Measurements from ENCODE around the gene POLR3GL. TPM values are rescaled to one million over a fixed set of nuclear protein-coding genes. Genes with fewer than 3 reads are reported as not detected.
"Not testable (repeated sequence)": the region's sequence is repeated elsewhere in the genome, so short reads cannot be mapped to it uniquely, and the experiment has no call there.

Gene POLR3GL
- total and polyA plus RNA-seq, 7 experiments from 2014 or later = 20.7 to 113 (median 33.9) TPM

- Mint-ChIP-seq H3K36me3 (peaks cover 0 to 11% (median 8%) of the 10 kb centered on the region in 5 donors), H3K27ac (peak overlapping the region in 4 of 9 donors; percentile 56 to 95 (median 94)), H3K9me3 (no peaks in the 10 kb centered on the region), H3K4me3 (peak overlapping the region in 8 of 10 donors; percentile 8 to 86 (median 73)), H3K4me1 (peaks cover 19 to 34% (median 29%) of the 10 kb centered on the region in 7 donors), H3K27me3 (no peaks in the 10 kb centered on the region)
- DNase-seq = no peak
- intact Hi-C loops (cut with micrococcal nuclease) = loop anchor here (1.0 to 2.0 kb wide), 12 partner anchors 10 to 109 kb away; partner anchors contain the start of genes PEX11B (in 2 of the 2), PIAS3 (in 2 of the 2), ANKRD34A (in 1 of the 2) and LIX1L (in 1 of the 2)
- ChIA-PET CTCF (interaction anchor here (0.6 to 3.4 kb wide), 12 partner anchors 9 to 86 kb away, joined by 3 to 29 read pairs (median 4); partner anchors contain the start of genes ANKRD34A, LIX1L, PEX11B and POLR3GL), POLR2A (interaction anchor here (0.7 to 3.7 kb wide), 39 partner anchors 8 to 1677 kb away, joined by 3 to 137 read pairs (median 6); partner anchors contain the start of genes ANKRD34A, ANKRD35, LIX1L and NUDT17)
- no peak for ATAC-seq
- Histone ChIP-seq H3K9me3 (ENCODE audit: control insufficient read depth in 2 of 3, low read length in 3 of 3) (no peaks in the 10 kb centered on the region), H3K36me3 (ENCODE audit: control insufficient read depth in 2 of 3, insufficient read depth in 3 of 3, low read length in 3 of 3) (peaks cover 3 to 6% (median 5%) of the 10 kb centered on the region in 3 experiments), H3K4me1 (ENCODE audit: control insufficient read depth in 2 of 2, insufficient read depth in 2 of 2, low read length in 2 of 2) (peaks cover 28 to 34% of the 10 kb centered on the region in 2 donors), H3K27me3 (ENCODE audit: control insufficient read depth in 2 of 2, insufficient read depth in 2 of 2, low read length in 2 of 2) (no peaks in the 10 kb centered on the region), H3K27ac (ENCODE audit: low read depth, low read length) (peak overlapping the region; percentile 100), H3K4me3 (ENCODE audit: low read length) (peak overlapping the region; percentile 98)
Observed at GRCh38 chr1:145927916-145928643, 36.4 kb upstream of the POLR3GL start.

- peaks cover 16 to 24% of the 10 kb centered on the region in 2 donors for H3K4me1 ChIP-seq (ENCODE audit: control insufficient read depth in 2 of 2, insufficient read depth in 2 of 2, low read length in 2 of 2)
- H3K36me3 ChIP-seq (ENCODE audit: control insufficient read depth in 2 of 3, insufficient read depth in 3 of 3, low read length in 3 of 3) = peaks cover 5 to 24% (median 9%) of the 10 kb centered on the region in 3 experiments
- not testable (repeated sequence) for H3K27me3 ChIP-seq (ENCODE audit: control insufficient read depth in 2 of 2, insufficient read depth in 2 of 2, low read length in 2 of 2); H3K9me3 ChIP-seq (ENCODE audit: control insufficient read depth in 2 of 3, low read length in 3 of 3); H3K9me3 Mint-ChIP-seq; H3K27me3 Mint-ChIP-seq; ATAC-seq
- peak overlapping the region; percentile 70 for H3K27ac ChIP-seq (ENCODE audit: low read depth, low read length)
- Mint-ChIP-seq H3K4me3 (peak overlapping the region; percentile 46 to 79 (median 66)), H3K36me3 (peaks cover 0 to 32% (median 13%) of the 10 kb centered on the region in 5 donors), H3K4me1 (peaks cover 23 to 40% (median 29%) of the 10 kb centered on the region in 7 donors), H3K27ac (peak overlapping the region; percentile 83 to 96 (median 93))
- ChIA-PET CTCF (interaction anchor here (1.0 to 2.9 kb wide), 2 partner anchors 22 to 26 kb away, joined by 3 to 8 read pairs; partner anchors contain the start of gene LIX1L), POLR2A (interaction anchor here (1.0 to 4.7 kb wide), 10 partner anchors 9 to 63 kb away, joined by 3 to 24 read pairs (median 6); partner anchors contain the start of genes ANKRD34A, LIX1L, POLR3GL and TXNIP)
- intact Hi-C loops (cut with micrococcal nuclease) = loop anchor here in 1 of 2 donors (1.0 kb wide), 2 partner anchors 25 to 30 kb away; no protein-coding TSS in a partner anchor
- DNase-seq = peak in 8 of 9 donors; percentile 20 to 44 (median 41)
- H3K4me3 ChIP-seq (ENCODE audit: low read length) = peak overlapping the region; percentile 30
Observed at GRCh38 chr1:145932522-145933009, 31.9 kb upstream of the POLR3GL start.

- no peak overlapping the region for H3K27ac ChIP-seq (ENCODE audit: low read depth, low read length)
- no peak overlapping the region for H3K4me3 ChIP-seq (ENCODE audit: low read length)
- H3K4me1 ChIP-seq (ENCODE audit: control insufficient read depth in 2 of 2, insufficient read depth in 2 of 2, low read length in 2 of 2) = peaks cover 6 to 16% of the 10 kb centered on the region in 2 donors
- no peaks in the 10 kb centered on the region for H3K9me3 ChIP-seq (ENCODE audit: control insufficient read depth in 2 of 3, low read length in 3 of 3)
- peaks cover 5 to 32% (median 9%) of the 10 kb centered on the region in 3 experiments for H3K36me3 ChIP-seq (ENCODE audit: control insufficient read depth in 2 of 3, insufficient read depth in 3 of 3, low read length in 3 of 3)
- CTCF ChIA-PET = no interaction called here
- no peaks in the 10 kb centered on the region for H3K9me3 Mint-ChIP-seq
- no peak overlapping the region for H3K4me3 Mint-ChIP-seq
- intact Hi-C loops (cut with micrococcal nuclease) = no loop called here
- DNase-seq (no peak), ATAC-seq (no peak)
- no peaks in the 10 kb centered on the region for H3K27me3 ChIP-seq (ENCODE audit: control insufficient read depth in 2 of 2, insufficient read depth in 2 of 2, low read length in 2 of 2)
- POLR2A ChIA-PET = interaction anchor here (1.5 to 4.3 kb wide), 4 partner anchors 8 to 59 kb away, joined by 5 to 26 read pairs (median 10); partner anchors contain the start of genes ANKRD34A, LIX1L, POLR3GL and RBM8A
- peak overlapping the region in 6 of 9 donors; percentile 1 to 73 (median 20) for H3K27ac Mint-ChIP-seq
- no peaks in the 10 kb centered on the region for H3K27me3 Mint-ChIP-seq
- H3K4me1 Mint-ChIP-seq = peaks cover 19 to 31% (median 24%) of the 10 kb centered on the region in 7 donors
- peaks cover 0 to 31% (median 13%) of the 10 kb centered on the region in 5 donors for H3K36me3 Mint-ChIP-seq
Observed at GRCh38 chr1:145935708-145936107, 28.8 kb upstream of the POLR3GL start.

GRCh38 chr1:145936247-145936646, 28.2 kb upstream of the POLR3GL start:
- Mint-ChIP-seq H3K4me3 (no peak overlapping the region), H3K27ac (peak overlapping the region in 5 of 9 donors; percentile 2 to 62 (median 54)), H3K36me3 (peaks cover 0 to 31% (median 13%) of the 10 kb centered on the region in 5 donors), H3K27me3 (no peaks in the 10 kb centered on the region), H3K9me3 (no peaks in the 10 kb centered on the region), H3K4me1 (peaks cover 14 to 27% (median 24%) of the 10 kb centered on the region in 7 donors)
- peaks cover 6 to 16% of the 10 kb centered on the region in 2 donors for H3K4me1 ChIP-seq (ENCODE audit: control insufficient read depth in 2 of 2, insufficient read depth in 2 of 2, low read length in 2 of 2)
- H3K4me3 ChIP-seq (ENCODE audit: low read length) = no peak overlapping the region
- ATAC-seq = no peak
- ChIA-PET POLR2A (interaction anchor here (1.5 to 4.3 kb wide), 3 partner anchors 8 to 28 kb away, joined by 5 to 26 read pairs (median 14); partner anchors contain the start of genes ANKRD34A, LIX1L, POLR3GL and RBM8A), CTCF (no interaction called here)
- no peak overlapping the region for H3K27ac ChIP-seq (ENCODE audit: low read depth, low read length)
- H3K27me3 ChIP-seq (ENCODE audit: control insufficient read depth in 2 of 2, insufficient read depth in 2 of 2, low read length in 2 of 2) = no peaks in the 10 kb centered on the region
- intact Hi-C loops (cut with micrococcal nuclease) = no loop called here
- H3K36me3 ChIP-seq (ENCODE audit: control insufficient read depth in 2 of 3, insufficient read depth in 3 of 3, low read length in 3 of 3) = peaks cover 5 to 37% (median 9%) of the 10 kb centered on the region in 3 experiments
- H3K9me3 ChIP-seq (ENCODE audit: control insufficient read depth in 2 of 3, low read length in 3 of 3) = no peaks in the 10 kb centered on the region
- DNase-seq = no peak

- no peak for ATAC-seq
- no peaks in the 10 kb centered on the region for H3K9me3 Mint-ChIP-seq
- H3K36me3 Mint-ChIP-seq = peaks cover 5 to 38% (median 12%) of the 10 kb centered on the region in 5 donors
- intact Hi-C loops (cut with micrococcal nuclease) = no loop called here
- peak overlapping the region in 3 of 9 donors; percentile 6 to 62 (median 56) for H3K27ac Mint-ChIP-seq
- Histone ChIP-seq H3K27me3 (ENCODE audit: control insufficient read depth in 2 of 2, insufficient read depth in 2 of 2, low read length in 2 of 2) (no peaks in the 10 kb centered on the region), H3K36me3 (ENCODE audit: control insufficient read depth in 2 of 3, insufficient read depth in 3 of 3, low read length in 3 of 3) (peaks cover 6 to 49% (median 9%) of the 10 kb centered on the region in 3 experiments), H3K9me3 (ENCODE audit: control insufficient read depth in 2 of 3, low read length in 3 of 3) (no peaks in the 10 kb centered on the region), H3K4me3 (ENCODE audit: low read length) (no peak overlapping the region), H3K4me1 (ENCODE audit: control insufficient read depth in 2 of 2, insufficient read depth in 2 of 2, low read length in 2 of 2) (peaks cover 0 to 8% of the 10 kb centered on the region in 2 donors), H3K27ac (ENCODE audit: low read depth, low read length) (no peak overlapping the region)
- H3K4me3 Mint-ChIP-seq = no peak overlapping the region
- no peaks in the 10 kb centered on the region for H3K27me3 Mint-ChIP-seq
- ChIA-PET POLR2A (interaction anchor here (0.6 to 2.1 kb wide), 3 partner anchors 10 to 30 kb away, joined by 3 to 14 read pairs (median 4); partner anchors contain the start of genes LIX1L and RBM8A), CTCF (no interaction called here)
- peaks cover 14 to 20% (median 18%) of the 10 kb centered on the region in 7 donors for H3K4me1 Mint-ChIP-seq
- no peak for DNase-seq
Observed at GRCh38 chr1:145937436-145937835, 27.1 kb upstream of the POLR3GL start.

GRCh38 chr1:145942405-145942804, 22.1 kb upstream of the POLR3GL start:
- no peaks in the 10 kb centered on the region for H3K9me3 Mint-ChIP-seq
- H3K27me3 Mint-ChIP-seq = no peaks in the 10 kb centered on the region
- POLR2A ChIA-PET = interaction anchor here (0.6 to 3.0 kb wide), 7 partner anchors 9 to 169 kb away, joined by 3 to 10 read pairs (median 6); partner anchors contain the start of genes ANKRD34A, LIX1L, POLR3GL and RBM8A
- peaks cover 6 to 28% (median 15%) of the 10 kb centered on the region in 5 donors for H3K36me3 Mint-ChIP-seq
- CTCF ChIA-PET = interaction anchor here (0.9 kb wide), 1 partner anchor 37 kb away, joined by 3 read pairs; no protein-coding TSS in a partner anchor
- no peak overlapping the region for H3K4me3 Mint-ChIP-seq
- peaks cover 0 to 24% (median 13%) of the 10 kb centered on the region in 7 donors for H3K4me1 Mint-ChIP-seq
- DNase-seq = no peak
- Histone ChIP-seq H3K27ac (ENCODE audit: low read depth, low read length) (no peak overlapping the region), H3K27me3 (ENCODE audit: control insufficient read depth in 2 of 2, insufficient read depth in 2 of 2, low read length in 2 of 2) (no peaks in the 10 kb centered on the region), H3K4me3 (ENCODE audit: low read length) (no peak overlapping the region), H3K36me3 (ENCODE audit: control insufficient read depth in 2 of 3, insufficient read depth in 3 of 3, low read length in 3 of 3) (peaks cover 3 to 61% (median 11%) of the 10 kb centered on the region in 3 experiments), H3K4me1 (ENCODE audit: control insufficient read depth in 2 of 2, insufficient read depth in 2 of 2, low read length in 2 of 2) (no peaks in the 10 kb centered on the region), H3K9me3 (ENCODE audit: control insufficient read depth in 2 of 3, low read length in 3 of 3) (no peaks in the 10 kb centered on the region)
- intact Hi-C loops (cut with micrococcal nuclease) = loop anchor here in 1 of 2 donors (2.0 kb wide), 1 partner anchor 14 kb away; no protein-coding TSS in a partner anchor
- ATAC-seq = no peak
- H3K27ac Mint-ChIP-seq = peak overlapping the region in 2 of 9 donors; percentile 41 to 73
